ENCODE data around the gene PTPRZ1.

The PTPRZ1 gene

DNA sequence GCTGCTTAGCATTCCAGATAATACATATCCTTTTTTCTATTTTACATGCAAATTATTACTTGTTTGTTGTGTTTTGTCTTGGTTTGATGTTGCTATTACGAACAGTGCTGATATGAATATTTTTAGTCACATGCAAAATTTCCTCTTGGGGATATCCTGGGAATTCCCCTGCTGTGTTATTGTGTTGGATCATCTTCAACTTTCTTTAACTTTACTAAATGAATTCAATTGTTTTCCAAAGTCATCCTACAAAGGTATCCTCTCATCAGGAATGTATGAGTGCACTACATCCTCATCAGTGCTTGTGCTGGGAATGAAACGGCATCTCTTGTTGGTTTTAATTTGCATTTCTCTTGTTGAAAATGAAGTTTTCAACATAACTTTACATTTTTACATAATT, 184.0 kb downstream of the PTPRZ1 start:
- no peak for DNase-seq

DNA sequence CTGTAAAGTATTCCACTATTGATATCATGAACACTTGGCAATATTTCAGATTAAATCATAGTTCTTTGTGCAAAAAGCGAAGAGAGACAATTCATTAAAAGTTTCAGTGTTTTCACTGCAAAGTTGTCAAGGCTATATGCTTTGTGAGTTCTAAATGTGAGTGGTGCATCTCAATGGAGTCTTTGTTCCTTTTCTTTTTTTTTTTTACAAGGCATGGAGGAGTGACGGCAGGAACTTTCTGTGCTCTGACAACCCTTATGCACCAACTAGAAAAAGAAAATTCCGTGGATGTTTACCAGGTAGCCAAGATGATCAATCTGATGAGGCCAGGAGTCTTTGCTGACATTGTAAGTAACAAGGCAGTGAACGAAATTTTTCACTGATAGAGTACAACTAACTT, 186.6 kb downstream of the PTPRZ1 start:
- DNase-seq: no peak

DNA sequence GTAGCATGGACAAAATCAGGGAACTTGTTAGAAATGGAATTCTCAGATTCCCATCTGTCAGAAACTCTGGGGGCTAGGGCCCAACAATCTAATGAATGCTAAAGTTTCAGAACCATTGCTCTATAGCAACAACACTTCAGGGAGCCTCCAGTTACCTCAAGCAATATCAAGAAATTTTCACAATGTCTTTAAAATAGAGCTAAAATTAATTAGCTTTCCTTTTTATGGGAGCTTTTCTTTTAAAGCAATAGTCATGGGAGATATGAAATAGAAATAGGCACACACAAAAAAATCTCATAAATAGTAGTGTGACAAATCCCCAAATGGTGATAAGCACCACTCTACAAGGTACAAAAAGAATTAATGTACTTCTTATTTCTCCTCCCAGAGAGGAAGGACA, 190.2 kb downstream of the PTPRZ1 start:
- DNase-seq: no peak

DNA sequence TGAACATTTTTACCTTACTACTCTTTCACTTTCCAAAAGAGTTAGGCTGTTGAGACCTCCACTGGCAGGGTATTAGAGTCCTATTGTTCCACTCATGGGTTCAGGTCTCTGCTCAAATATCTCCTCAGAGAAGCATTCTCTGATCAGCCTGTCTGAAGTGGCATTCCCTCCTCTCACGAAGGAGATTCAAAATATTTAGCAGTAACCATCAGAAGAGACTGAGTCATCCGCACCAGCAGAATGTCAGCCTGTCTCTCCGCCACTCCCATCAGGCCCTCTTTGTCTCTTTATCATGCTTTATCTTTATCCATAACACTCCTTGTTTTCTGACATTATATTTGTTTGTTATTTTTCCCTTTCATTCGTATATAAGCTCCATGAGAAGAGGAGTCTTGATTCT, 192.0 kb downstream of the PTPRZ1 start:
- DNase-seq: no peak

GRCh38 chr7:122067077-122067476, 194.1 kb downstream of the PTPRZ1 start:
- DNase-seq: no peak

DNA sequence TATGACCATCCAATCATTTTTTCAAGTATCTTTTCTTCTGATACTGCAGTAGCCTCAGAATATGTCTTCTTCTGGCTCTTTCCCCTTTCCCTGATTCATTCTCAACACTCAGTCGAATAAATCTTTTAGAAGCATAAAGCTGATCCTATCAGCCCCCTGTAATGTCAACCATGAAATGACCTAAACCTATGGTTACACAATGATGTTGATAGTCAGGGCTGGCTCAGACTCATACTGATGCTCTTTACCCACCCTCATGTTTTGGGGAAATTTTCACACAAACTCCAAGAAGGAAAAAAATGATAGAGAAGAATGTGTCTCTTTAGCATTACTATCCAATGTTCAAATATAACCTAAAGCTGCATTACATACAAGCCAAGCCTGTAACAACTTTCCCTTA, 195.1 kb downstream of the PTPRZ1 start:
- DNase-seq: no peak

GRCh38 chr7:122068999-122069398, 196.0 kb downstream of the PTPRZ1 start:
- DNase-seq: no peak

- DNase-seq: no peak
Measured at GRCh38 chr7:122070062-122070461, 197.1 kb downstream of the PTPRZ1 start.

- DNase-seq: no peak
Measured at GRCh38 chr7:122070834-122071233, 197.9 kb downstream of the PTPRZ1 start.

DNA sequence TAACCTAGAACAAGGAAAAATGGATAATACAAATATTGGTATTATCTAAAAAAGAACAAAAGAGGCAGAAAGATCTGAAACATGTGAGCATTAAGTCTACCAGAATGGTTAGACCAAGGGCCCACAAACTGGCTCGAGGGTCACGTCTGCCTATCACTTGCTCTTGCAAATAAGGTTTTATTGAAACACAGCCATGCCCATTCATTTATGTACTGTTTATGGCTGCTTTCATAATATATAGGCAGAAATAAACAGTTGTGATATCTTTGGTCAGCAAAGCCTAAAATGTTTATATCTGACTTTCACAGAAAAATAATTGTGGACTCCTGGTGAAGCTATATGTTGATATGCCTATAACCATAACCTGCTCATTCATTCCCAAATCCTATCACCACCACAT, 199.3 kb downstream of the PTPRZ1 start:
- no peak for DNase-seq

GRCh38 chr7:122072924-122073599, 200.1 kb downstream of the PTPRZ1 start:
- DNase-seq: no peak

GRCh38 chr7:122073635-122074034, 200.7 kb downstream of the PTPRZ1 start:
- no peak for DNase-seq

GRCh38 chr7:122082160-122082559, 209.2 kb downstream of the PTPRZ1 start:
- DNase-seq: no peak

DNA sequence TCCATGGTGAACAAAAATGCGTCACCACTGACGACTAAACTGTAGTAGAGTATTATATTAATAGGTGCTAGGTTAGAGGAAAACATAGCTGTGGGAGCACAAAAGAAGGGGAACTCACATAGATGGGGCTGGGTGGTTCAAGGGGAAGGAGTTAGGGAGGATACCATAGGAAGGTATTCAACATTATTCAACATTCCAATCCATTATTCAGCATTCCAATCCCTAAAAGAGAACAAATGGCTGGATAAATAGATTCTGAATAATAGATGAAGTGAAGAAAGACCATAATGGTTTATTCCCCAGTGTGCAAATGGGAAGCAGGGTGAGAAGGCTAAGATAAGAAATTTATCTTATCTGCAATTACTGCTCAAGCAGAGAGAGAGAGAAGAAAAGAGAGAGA, 209.7 kb downstream of the PTPRZ1 start:
- no peak for DNase-seq

DNA sequence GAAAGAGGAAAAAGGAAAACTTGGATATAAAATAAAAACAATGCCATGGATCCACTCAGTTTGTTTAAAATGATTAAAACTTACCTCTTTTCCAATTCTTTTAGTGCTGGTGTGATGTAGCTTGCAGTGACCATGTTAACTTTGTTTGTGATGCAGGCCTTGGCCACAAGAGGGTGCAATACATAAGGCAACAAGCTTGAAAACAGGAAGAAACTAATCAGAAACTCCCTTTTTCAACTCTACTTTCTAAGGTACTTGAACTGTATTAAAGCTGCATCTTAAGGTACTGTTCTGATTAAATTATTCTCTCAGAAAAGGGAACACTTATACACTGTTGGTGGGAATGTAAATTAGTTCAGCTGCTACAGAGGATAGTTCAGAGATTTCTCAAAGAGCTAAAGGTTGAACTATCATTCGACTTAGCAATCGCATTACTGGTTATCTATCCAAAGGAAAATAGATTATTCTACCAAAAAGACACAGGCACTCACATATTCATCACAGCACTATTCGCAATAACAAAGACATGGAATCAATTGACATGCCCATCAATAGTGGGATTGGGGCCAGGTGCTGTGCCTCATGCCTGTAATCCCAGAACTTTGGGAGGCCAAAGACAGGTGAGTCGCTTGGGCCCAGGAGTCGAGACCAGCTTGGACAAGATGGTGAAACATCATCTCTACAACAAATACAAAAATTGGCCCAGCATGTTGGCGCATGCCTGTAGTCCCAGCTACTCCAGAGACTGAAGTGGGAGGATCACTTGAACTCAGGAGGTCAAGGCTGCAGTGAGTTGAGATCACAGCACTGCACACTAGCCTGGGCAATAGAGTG, 220.2 kb downstream of the PTPRZ1 start:
- DNase-seq: peak; percentile 73 to 76

- no peak for DNase-seq
Measured at GRCh38 chr7:122094549-122094948, 221.6 kb downstream of the PTPRZ1 start.

- no peak for DNase-seq
Measured at GRCh38 chr7:122095642-122096041, 222.7 kb downstream of the PTPRZ1 start.

DNA sequence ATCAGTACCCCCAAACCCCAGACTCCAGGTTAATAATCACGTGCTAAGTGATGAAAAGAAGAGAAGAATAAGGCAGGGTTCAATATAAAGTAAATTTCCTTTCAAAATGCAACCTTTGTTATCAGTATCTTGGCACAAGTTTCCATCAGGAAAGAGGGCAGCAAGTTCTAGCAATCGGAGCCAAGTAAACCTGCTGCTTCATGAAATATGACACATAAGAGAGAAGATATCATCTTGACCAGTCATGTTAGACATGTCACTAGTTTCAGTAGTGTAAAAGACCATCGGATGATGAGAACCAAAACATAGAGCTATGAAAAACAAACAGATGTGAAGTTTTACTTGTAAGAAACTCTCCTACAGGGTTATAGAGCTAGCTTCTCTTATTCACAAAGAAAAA, 227.1 kb downstream of the PTPRZ1 start:
- no peak for DNase-seq

GRCh38 chr7:122103064-122103463, 230.1 kb downstream of the PTPRZ1 start:
- DNase-seq: no peak

Measured in inflammatory macrophage (primary cell).